GM12878 (cell line): ENCODE data around the gene SHMT2. TPM values are rescaled to one million over a fixed set of nuclear protein-coding genes. Genes with fewer than 3 reads are reported as not detected.

Source experiments
- ATAC-seq: fragments of 200-7000 bp; cut with Tn5 transposase; 3 replicates; pipeline ENCODE4 v1.9.1; 2020; ENCODE audit warnings: mild to moderate bottlenecking, moderate library complexity
- BruUV-seq: library from RNA; stranded (reverse); fragments of 400-500 nt; replicated peaks from 2 replicates; lab custom pipeline; 2021; lab: Mats Ljungman, UMichigan
- CTCF ChIA-PET: fragments of 300-600 bp; sonication (Branson Sonifier 250); formaldehyde crosslinking; extraction: SDS; loops from one replicate; lab custom pipeline; 2021; ENCODE audit warnings: inconsistent platforms; lab: Yijun Ruan, JAX
- POLR2A ChIA-PET: fragments of 350-600 bp; formaldehyde crosslinking; extraction: SDS; loops from one replicate; lab custom pipeline; 2021; ENCODE audit warnings: inconsistent platforms; lab: Charles Lee
- RAD21 ChIA-PET: fragments of 300-600 bp; sonication (Branson Sonifier 250); formaldehyde crosslinking; loops from one replicate; lab custom pipeline; 2023; ENCODE audit warnings: antibody characterized with exemption; ENCODE audit not compliant: unreplicated experiment; lab: Charles Lee
- SMC1A ChIA-PET: fragments of 300-600 bp; sonication (Branson Sonifier 250); formaldehyde crosslinking; loops from one replicate; lab custom pipeline; 2023; ENCODE audit not compliant: unreplicated experiment, uncharacterized antibody; lab: Charles Lee
- DNase-seq: peaks from one replicate; pipeline ENCODE4 v3.0.0-alpha.2; 2011; ENCODE audit warnings: low read depth, low spot score
- FAIRE-seq: peaks from 3 replicates; lab custom pipeline; 2011; peaks lifted over from hg19 to GRCh38; lab: Jason Lieb, UNC
- H2AFZ ChIP-seq: 2 replicates; pipeline ENCODE4 v1.6.0; 2011; ENCODE audit warnings: low read depth, low read length, control low read depth; ENCODE audit not compliant: control insufficient read depth
- H3K27ac ChIP-seq: 2 replicates; pipeline ENCODE4 v1.5.1; 2011; ENCODE audit warnings: control low read depth; ENCODE audit not compliant: control insufficient read depth, insufficient read depth
- H3K27me3 ChIP-seq, 2 experiments: replicated peaks in 1 of 2; 2 replicates each; pipeline versions ENCODE4 v1.6.0 to v1.6.1; 2011; ENCODE audit warnings: low read length in 1 of 2; ENCODE audit not compliant: control insufficient read depth in 2 of 2, insufficient read depth in 2 of 2
- H3K36me3 ChIP-seq, 2 experiments: 2 replicates each; pipeline ENCODE4 v1.5.1; 2011; ENCODE audit warnings: low read length in 1 of 2; ENCODE audit not compliant: control insufficient read depth in 2 of 2, insufficient read depth in 2 of 2
- H3K4me1 ChIP-seq: 2 replicates; pipeline ENCODE4 v1.6.1; 2011; ENCODE audit warnings: mild to moderate bottlenecking, low read length, moderate library complexity, mixed read lengths; ENCODE audit not compliant: control insufficient read depth, insufficient read depth
- H3K4me2 ChIP-seq: 2 replicates; pipeline ENCODE4 v1.6.0; 2011; ENCODE audit warnings: control low read depth; ENCODE audit not compliant: control insufficient read depth, insufficient read depth
- H3K4me3 ChIP-seq: fragments of 200-600 bp; sonication (generic); 2 replicates; pipeline ENCODE4 v1.5.1; 2016
- H3K79me2 ChIP-seq: 2 replicates; pipeline ENCODE4 v1.6.0; 2011; ENCODE audit warnings: low read length; ENCODE audit not compliant: control insufficient read depth, insufficient read depth
- H3K9ac ChIP-seq: 2 replicates; pipeline ENCODE4 v1.8.0; 2011; ENCODE audit warnings: low read length, control low read depth, mixed read lengths; ENCODE audit not compliant: control insufficient read depth, insufficient read depth
- H3K9me3 ChIP-seq: replicated peaks from 3 replicates; pipeline ENCODE4 v1.5.1; 2011; ENCODE audit warnings: mild to moderate bottlenecking, low read length; ENCODE audit not compliant: control insufficient read depth, insufficient read depth
- H4K20me1 ChIP-seq: 2 replicates; pipeline ENCODE4 v1.6.0; 2011; ENCODE audit not compliant: control insufficient read depth, insufficient read depth
- EGR1 ChIP-seq, 2 experiments: IDR thresholded peaks; 1 replicate in 1 of 2; 2 replicates in 1 of 2; pipeline ENCODE4 v1.6.1; 2011 to 2012; ENCODE audit warnings: low read depth in 2 of 2, low read length in 2 of 2, borderline replicate concordance in 1 of 2, mild to moderate bottlenecking in 1 of 2, moderate library complexity in 1 of 2
- SIX5 ChIP-seq: IDR thresholded peaks from 2 replicates; pipeline ENCODE4 v1.6.1; 2011; ENCODE audit warnings: mild to moderate bottlenecking, low read depth, low read length, moderate library complexity; ENCODE audit not compliant: severe bottlenecking
- ZNF24 ChIP-seq: fragments of 450-650 bp; IDR thresholded peaks from 2 replicates; pipeline ENCODE4 v1.6.1; 2017; ENCODE audit warnings: antibody characterized with exemption, mild to moderate bottlenecking
- WGBS: methylation state at CpG from one replicate; pipeline ENCODE4 v1.1.6; 2016; ENCODE audit warnings: low lambda C conversion rate; ENCODE audit not compliant: insufficient replicate concordance, insufficient coverage; ENCODE audit errors: missing lambda C conversion rate; 5-methylcytosine and 5-hydroxymethylcytosine counted together
- in situ Hi-C: fragments of 300-500 bp; cut with MboI; formaldehyde crosslinking; loops from 9 replicates; pipeline ENCODE4 v1.14.3; 2018; ENCODE audit warnings: mixed read lengths
- intact Hi-C: fragments of 100-400 bp; cut with micrococcal nuclease; formaldehyde crosslinking; loops from one replicate; pipeline ENCODE4 v1.14.2; 2022; ENCODE audit not compliant: unreplicated experiment
- polyA plus RNA-seq, 11 experiments: library from polyadenylated mRNA; depleted of rRNA in 4 of 11; unstranded in 6 of 11; stranded (reverse) in 5 of 11; fragments of >200 nt; fragmentation: Nextera tagmentation in 4 of 11; fragmentation: Illumina TruSeq in 1 of 11; extraction: Ambion mirVana in 4 of 11; extraction: Trizol in 1 of 11; gene quantifications; 1 replicate in 1 of 11; 2 replicates in 10 of 11; pipeline versions ENCODE4 v1.2.1 to v1.2.3, GENCODE V29; 2011 to 2016; ENCODE audit warnings: inconsistent platforms in 2 of 11, missing spikeins in 2 of 11, low read depth in 1 of 11
- total RNA-seq, 4 experiments: library from RNA; depleted of rRNA in 3 of 4; stranded (reverse); fragments of >200 nt in 3 of 4; fragmentation: Illumina TruSeq in 1 of 4; extraction: Trizol in 1 of 4; gene quantifications; 2 replicates each; pipeline versions ENCODE4 v1.2.1 to v1.2.3, GENCODE V29; 2013 to 2021

Gene SHMT2
- total and polyA plus RNA-seq, 10 of the 15 experiments (the other 5 are each of a cell fraction or from before 2014, with no cell fraction given), result 57.0 to 292 (median 186) TPM

DNA sequence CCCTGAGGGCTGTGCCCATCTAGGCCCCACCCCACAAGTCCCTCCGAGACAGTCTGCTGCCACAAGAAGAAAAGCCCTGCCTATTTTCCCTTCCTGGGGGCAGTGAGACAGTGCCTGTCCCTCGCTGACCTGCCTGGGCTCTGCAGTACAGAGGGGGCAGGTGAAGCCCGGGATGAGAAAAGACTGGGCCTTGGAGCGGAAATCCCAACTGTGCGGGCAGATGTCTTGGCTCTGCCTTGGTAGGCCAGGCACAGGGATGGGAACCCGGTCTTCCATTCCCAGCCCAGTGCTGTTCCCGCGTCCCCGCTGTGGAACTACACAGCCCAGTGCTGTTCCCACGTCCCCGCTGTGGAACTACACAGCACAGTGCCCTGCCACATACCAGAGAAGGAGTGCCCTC, 25.7 kb upstream of the SHMT2 start:
- H2AFZ ChIP-seq, result no peak overlapping the region
- H3K4me2 ChIP-seq, result no peak overlapping the region
- no peak for TF ChIP-seq ZNF24
- no peaks in the 10 kb centered on the region for H3K36me3 ChIP-seq
- H3K4me1 ChIP-seq, result no peaks in the 10 kb centered on the region
- H3K27me3 ChIP-seq, result no peaks in the 10 kb centered on the region
- BruUV-seq, result no TSS peak
- no peaks in the 10 kb centered on the region for H3K79me2 ChIP-seq
- ChIA-PET RAD21 (no interaction called here), SMC1A (no interaction called here), POLR2A (no interaction called here), CTCF (no interaction called here)
- no peak for ATAC-seq
- no peaks in the 10 kb centered on the region for H3K9me3 ChIP-seq
- no peak for FAIRE-seq
- H3K4me3 ChIP-seq, result no peak overlapping the region
- H3K27ac ChIP-seq, result no peak overlapping the region
- H3K9ac ChIP-seq, result no peak overlapping the region
- no peaks in the 10 kb centered on the region for H4K20me1 ChIP-seq
- DNase-seq, result no peak
- intact Hi-C loops, result no loop called here
- WGBS, result 41% methylated on average over 11 of the region's 11 CpGs
- in situ Hi-C loops, result no loop called here

DNA sequence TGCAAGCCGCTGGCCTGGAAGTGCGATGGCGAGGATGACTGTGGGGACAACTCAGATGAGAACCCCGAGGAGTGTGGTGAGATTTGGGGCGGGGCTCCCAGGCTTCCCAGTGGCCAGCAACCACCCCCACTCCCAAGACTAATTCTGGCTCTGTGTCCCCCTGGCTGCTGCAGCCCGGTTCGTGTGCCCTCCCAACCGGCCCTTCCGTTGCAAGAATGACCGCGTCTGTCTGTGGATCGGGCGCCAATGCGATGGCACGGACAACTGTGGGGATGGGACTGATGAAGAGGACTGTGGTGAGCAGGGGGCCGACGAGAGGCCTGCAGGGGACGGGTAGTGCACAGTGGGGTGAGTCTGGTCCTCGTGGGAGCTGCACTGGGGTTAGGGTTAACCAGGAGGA, 25.1 kb upstream of the SHMT2 start:
- H3K4me1 ChIP-seq, result no peaks in the 10 kb centered on the region
- no peaks in the 10 kb centered on the region for H3K79me2 ChIP-seq
- H3K27me3 ChIP-seq, result no peaks in the 10 kb centered on the region; a peak in 1 of 4 replicates
- intact Hi-C loops, result no loop called here
- H3K9me3 ChIP-seq, result no peaks in the 10 kb centered on the region
- no peak for FAIRE-seq
- no peak overlapping the region for H3K9ac ChIP-seq
- in situ Hi-C loops, result no loop called here
- TF ChIP-seq SIX5 (no peak), EGR1 (IDR thresholded peaks at IDR 0.05; ENCODE audit: borderline replicate concordance in 1 of 2, low read depth in 2 of 2, low read length in 2 of 2) (no peak)
- ChIA-PET SMC1A (no interaction called here), POLR2A (no interaction called here), RAD21 (no interaction called here), CTCF (no interaction called here)
- H3K4me3 ChIP-seq, result no peak overlapping the region
- H3K27ac ChIP-seq, result no peak overlapping the region
- ATAC-seq, result no peak
- H4K20me1 ChIP-seq, result no peaks in the 10 kb centered on the region
- WGBS, result 58% methylated on average over 19 of the region's 19 CpGs
- BruUV-seq, result no TSS peak
- H2AFZ ChIP-seq, result no peak overlapping the region
- DNase-seq, result no peak
- no peak overlapping the region for H3K4me2 ChIP-seq
- no peaks in the 10 kb centered on the region for H3K36me3 ChIP-seq
